ENCODE measurements around the gene GNAQ.

The GNAQ gene

DNA sequence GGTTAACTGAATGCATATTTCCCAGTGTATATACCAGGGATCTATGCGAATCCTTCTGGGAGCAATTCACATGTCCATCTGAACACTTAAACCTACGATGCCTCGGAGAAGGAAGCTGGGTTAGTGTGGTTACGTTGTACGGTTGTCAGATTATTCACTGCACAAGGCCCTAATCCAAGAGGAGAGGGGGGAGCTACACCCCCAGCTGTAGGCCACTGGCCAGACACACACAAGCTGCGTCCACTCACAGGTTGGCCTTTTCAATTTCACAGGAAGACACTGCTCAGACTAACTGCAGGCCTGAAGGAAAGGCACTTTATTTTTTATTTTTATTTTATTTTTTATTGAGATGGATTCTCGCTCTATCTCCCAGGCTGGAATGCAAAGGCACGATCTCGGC is 199.0 kb downstream of the GNAQ start:
- no peak overlapping the region for H3K4me3 ChIP-seq (ENCODE audit: low read length)
- TF ChIP-seq ZNF274 (IDR thresholded peaks at IDR 0.05; ENCODE audit: low read depth, low read length): no peak

DNA sequence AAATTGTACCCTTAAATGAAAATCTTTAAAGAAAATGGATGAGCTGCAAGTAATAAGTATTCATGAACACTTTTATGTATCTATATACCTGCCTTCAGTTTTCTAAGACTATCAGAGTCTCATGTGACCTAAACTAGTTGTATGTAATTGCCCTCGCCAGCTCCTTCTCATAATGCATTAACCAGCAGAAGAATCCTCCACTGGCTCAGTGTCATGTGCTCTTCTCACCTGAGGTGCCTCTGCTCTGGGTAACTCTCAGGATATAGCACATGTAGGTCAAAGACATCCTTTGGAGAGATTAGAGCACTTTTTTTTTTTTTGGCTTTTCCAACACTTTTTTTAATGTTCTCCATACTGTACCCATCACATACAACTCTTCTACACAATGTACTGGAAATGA is 199.8 kb downstream of the GNAQ start:
- no peak overlapping the region for H3K4me3 ChIP-seq (ENCODE audit: low read length)
- TF ChIP-seq ZNF274 (IDR thresholded peaks at IDR 0.05; ENCODE audit: low read depth, low read length): no peak

DNA sequence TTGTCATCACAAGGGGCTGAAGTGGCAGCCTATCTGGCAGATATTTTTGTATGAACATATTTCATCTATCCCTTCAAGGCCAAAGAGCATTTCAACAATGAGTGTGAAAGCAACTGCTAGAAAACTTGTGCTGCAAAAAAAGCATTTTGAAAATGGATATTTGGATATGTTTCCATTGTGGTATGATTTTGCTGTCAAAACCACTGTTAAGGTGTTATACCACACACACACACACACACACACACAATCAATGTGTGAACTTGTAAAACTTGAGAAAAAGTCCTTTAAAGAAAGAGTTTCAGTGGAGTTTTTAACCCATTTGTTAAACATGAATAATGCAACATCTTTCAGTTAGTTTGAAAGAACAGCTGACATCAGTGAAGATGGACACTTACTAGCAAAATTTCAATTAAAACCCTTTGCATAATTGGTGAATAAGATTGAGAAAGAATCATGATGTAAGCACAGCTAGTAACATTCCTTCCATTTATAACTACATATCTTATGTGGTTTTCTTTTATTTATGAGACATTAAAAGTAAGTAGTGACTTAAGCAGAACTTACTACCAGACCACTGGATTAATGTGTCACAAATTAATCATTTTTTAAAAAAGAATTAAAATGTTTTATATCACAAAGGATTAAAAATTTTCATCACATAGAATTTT is 200.9 kb downstream of the GNAQ start:
- TF ChIP-seq ZNF274 (IDR thresholded peaks at IDR 0.05; ENCODE audit: low read depth, low read length): no peak
- H3K4me3 ChIP-seq (ENCODE audit: low read length): no peak overlapping the region

DNA sequence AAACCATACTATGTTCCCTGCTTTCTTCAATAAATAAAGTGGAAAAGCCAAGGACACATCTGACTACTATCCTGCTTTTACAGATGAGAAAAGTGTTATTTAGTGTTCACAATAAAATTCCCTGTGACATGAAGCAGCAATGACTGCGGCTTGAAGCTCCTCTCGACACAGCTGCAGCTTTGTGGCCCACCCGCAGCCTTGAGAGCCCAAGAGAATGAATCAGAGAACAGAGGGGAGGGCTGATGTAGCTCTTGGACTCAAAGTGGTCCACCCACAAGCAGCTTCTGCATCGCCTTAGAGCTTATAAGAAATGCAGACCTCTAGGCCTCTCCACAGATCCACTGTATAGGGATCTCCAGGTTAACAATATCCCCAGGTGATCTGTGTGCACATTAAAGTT is 202.2 kb downstream of the GNAQ start:
- no peak for TF ChIP-seq ZNF274 (IDR thresholded peaks at IDR 0.05; ENCODE audit: low read depth, low read length)
- no peak overlapping the region for H3K4me3 ChIP-seq (ENCODE audit: low read length)

DNA sequence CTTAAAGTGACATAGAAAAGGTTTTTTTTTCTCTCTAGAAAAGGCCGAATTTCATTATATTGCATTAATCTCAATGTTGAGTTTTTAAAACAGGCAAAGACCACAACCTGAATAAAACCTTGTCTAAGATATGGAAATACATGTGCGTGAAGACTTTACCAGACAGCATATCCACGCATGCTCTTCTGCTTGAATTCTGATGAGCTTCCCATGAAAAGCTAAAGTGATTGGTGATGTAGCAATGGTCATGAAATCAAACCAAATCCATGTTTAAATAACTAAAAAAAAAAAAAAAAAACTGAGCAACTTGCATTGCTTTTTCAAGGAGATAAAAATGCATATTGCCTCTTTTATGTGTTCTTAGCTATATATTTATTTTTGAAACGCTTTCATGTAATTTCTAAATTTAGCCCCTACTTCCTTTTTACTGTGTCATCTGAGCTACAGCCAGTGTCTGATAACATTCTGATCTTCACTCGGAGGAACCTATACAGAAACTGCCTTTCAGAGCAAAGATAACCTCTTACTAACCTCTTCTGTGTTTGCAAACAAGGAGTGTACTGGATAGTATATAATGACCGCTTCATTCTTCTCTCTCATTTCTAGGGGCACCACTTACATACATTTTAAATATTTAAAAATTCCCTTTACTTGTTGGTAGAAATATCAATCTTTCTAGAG is 204.4 kb downstream of the GNAQ start:
- H3K4me3 ChIP-seq (ENCODE audit: low read length): no peak overlapping the region
- no peak for TF ChIP-seq ZNF274 (IDR thresholded peaks at IDR 0.05; ENCODE audit: low read depth, low read length)

DNA sequence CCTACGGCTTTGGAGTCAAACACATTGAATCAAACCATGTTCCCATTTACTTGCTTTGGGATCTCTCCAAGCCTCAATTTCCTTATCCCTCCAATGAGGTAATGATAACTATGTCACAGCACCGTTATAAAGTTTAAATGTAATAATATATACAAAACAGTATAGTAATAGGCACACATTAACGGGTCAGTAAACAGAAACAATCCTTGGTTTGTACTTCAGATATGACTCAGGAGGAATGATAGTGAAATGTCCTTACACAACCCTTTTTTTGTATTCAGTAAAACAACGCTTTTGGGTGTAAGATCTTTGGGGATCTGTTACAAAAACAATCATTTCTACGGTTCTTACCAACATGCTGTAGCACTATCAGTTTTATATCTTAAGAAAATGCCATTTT is 205.0 kb downstream of the GNAQ start:
- no peak for TF ChIP-seq ZNF274 (IDR thresholded peaks at IDR 0.05; ENCODE audit: low read depth, low read length)
- no peak overlapping the region for H3K4me3 ChIP-seq (ENCODE audit: low read length)

DNA sequence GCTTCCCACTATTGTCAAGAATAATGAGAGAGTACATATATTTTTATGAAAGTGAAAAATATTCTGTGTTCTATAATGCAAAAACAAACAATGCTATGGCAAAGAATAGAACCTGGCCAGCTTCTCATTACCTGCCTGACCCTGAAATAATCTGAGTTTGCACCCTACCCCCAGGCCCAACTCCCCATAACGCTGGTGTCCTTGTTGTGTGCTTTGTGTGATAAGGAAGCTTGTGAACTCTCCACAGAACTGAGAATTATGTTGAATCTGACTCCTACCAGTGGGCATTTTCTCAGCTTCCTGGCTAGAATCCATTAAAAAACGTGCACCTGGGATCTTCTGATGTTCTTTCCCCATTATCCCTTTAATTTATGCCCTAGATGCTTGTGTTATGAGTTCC is 205.5 kb downstream of the GNAQ start:
- H3K4me3 ChIP-seq (ENCODE audit: low read length): no peak overlapping the region
- TF ChIP-seq ZNF274 (IDR thresholded peaks at IDR 0.05; ENCODE audit: low read depth, low read length): no peak

DNA sequence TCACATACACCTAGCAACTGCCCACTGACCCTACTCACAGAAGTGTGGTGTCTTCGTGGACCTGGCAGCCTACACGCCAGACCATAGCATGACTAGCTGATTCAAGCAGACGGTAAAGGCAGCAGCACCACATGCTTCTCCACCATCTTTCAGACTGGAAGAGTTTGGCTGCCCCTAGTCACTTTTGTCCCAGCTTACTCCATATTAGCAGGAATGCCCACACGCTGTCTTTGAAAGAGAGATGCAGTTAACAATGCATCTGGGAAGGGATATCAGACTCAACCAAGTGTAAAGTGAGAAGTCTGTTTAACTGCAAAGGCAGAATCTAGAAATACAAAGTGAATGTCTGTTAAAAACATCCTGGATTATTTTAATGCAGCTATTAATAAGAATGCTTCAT is 206.2 kb downstream of the GNAQ start:
- H3K4me3 ChIP-seq (ENCODE audit: low read length): no peak overlapping the region
- no peak for TF ChIP-seq ZNF274 (IDR thresholded peaks at IDR 0.05; ENCODE audit: low read depth, low read length)

DNA sequence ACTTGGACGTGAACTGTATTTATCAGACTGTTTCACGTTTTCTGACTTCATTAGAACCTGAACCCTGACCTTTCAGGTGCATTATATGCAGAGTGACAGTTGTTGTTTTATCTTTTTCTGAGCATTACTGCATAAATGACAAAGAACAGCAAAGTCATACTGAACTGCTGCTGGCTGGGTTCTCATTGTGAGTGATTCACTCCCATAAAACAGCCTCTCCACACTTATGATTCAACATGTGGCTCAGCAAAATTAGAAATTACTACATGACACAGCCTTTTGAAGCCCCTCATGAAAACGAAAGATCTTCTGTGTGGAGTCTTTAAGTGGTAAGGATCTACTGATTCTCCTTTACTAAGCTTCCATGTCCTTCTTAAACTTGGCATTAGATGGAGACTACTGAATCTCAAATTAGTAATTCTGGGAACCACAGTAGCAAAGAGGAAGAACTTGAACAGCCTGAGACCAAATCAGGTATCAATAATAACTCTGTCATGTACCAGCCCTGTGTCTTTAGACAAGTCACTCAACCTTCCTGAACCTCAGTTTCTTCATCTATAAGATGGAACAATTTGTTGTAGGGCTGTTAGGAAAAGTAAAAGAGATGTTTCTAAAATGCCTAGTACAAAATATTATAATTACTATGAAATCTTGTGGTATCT is 211.2 kb downstream of the GNAQ start:
- no peak overlapping the region for H3K4me3 ChIP-seq (ENCODE audit: low read length)
- TF ChIP-seq ZNF274 (IDR thresholded peaks at IDR 0.05; ENCODE audit: low read depth, low read length): no peak

DNA sequence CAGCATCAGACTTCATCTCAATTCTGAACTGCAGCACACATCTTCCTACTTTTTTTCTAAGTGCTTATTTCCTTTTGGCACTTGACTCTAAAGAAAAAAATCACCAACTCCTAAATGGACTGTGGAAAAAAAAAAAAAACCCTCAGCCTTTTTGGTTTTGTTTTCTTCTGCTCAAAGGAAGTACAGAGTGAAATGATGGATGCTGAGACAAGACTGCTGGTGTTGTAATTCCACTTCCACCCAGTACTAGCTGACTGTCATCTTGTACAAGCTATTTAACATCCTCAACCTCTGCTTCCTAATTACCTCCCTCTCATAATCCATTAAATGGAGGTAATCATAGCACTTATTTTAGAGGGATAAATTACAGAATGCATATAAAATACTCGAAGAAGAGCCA is 212.0 kb downstream of the GNAQ start:
- TF ChIP-seq ZNF274 (IDR thresholded peaks at IDR 0.05; ENCODE audit: low read depth, low read length): no peak
- H3K4me3 ChIP-seq (ENCODE audit: low read length): no peak overlapping the region

DNA sequence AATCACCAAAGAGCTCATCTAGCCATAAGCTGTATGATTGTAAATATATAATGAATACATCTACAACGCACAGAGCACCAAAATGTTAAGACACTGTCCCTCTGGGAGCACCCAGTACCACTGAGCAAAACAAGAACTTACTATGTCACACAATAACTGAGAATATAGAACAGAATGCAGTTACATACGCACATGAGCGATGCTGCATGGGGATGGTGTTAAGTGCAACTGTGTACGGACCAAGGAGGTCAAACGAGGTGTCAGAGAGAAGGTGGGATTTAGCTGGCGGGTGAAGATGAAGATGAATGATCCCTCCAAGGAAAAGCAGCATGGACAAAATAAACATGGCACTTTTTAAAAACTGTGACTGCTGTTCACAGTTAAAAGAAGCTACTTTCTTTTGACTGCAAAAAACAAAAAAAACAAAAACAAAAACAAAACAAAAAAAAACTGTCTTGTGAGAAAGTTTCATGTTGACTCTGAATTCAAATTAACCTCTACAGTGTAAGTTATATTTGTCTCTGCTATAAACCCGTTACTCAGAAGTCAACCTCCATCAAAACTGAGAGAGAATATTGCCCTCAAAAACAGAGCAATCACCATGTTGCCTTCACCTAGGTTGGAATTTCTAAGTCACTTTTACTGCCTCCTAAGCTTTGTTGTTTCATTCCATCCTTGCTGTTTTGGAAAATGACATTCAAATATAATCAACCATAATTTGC is 213.9 kb downstream of the GNAQ start:
- no peak for TF ChIP-seq ZNF274 (IDR thresholded peaks at IDR 0.05; ENCODE audit: low read depth, low read length)
- no peak overlapping the region for H3K4me3 ChIP-seq (ENCODE audit: low read length)

DNA sequence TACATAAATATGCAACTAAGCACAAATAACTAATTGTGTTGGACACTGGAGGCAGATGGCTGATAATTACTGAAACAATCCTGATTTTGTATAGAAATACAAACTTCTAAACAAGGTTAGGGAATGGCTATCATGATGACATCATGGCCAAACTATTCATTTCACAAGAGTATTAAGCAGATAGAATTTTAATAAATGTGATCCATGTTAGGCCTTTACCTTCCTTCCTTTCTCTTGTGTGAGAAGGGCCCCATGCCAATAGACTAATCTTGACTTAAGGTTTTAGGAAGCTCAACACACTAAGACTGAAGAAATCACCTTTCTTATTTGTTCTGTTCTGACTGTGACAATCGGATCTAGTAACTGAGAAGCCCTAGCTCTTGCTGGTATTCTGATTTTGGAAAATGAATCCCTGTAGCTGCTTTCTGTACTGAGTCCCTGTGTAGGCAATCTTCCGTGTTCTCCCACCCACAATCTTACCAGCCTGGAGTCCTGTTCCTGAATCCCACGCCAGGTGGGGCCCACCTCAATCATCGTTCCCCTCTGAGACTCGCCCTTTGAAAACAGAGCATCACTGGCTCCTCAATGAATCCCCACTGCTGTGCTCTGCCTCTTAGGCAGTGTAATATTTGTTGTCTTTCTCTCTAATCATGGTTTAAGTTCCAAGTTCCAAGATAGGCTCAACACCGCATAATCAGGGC is 214.8 kb downstream of the GNAQ start:
- no peak for TF ChIP-seq ZNF274 (IDR thresholded peaks at IDR 0.05; ENCODE audit: low read depth, low read length)
- no peak overlapping the region for H3K4me3 ChIP-seq (ENCODE audit: low read length)

DNA sequence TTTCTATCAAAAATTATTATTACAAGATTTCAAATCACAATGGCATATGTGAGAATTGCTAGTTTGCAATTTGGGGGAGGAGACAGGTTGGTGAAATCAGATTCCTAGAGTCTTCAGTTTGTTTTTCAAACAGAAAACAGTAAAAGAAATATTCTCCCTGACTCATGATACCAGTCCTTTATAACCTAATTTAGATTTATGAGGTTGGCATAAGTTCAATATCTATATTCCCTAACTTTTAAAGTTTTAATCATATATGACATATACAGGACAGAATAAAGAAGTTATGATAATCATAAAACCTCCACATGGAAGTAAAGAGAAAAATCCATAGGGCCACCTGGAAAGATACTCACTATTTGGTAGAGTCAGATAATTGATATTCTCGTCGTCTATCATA is 216.4 kb downstream of the GNAQ start:
- no peak overlapping the region for H3K4me3 ChIP-seq (ENCODE audit: low read length)
- no peak for TF ChIP-seq ZNF274 (IDR thresholded peaks at IDR 0.05; ENCODE audit: low read depth, low read length)

DNA sequence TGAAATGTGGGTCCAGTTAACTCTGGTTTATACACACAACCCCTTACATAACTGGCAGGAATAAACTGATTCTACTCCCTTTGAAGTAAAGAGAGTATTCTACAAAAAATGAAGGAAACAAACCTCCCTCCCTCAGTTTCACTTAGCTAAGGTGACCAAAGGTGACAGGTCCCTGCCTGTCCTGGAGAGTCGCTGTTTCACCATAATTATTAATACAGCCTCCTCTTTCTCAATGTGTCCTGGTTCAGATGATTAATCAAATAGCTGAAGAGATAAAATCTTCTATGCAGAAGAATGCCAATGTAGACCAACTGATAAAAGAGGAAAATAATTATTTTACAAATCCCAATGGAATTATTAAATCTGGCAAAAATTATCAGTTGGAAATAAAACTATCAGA is 219.8 kb downstream of the GNAQ start:
- H3K4me3 ChIP-seq (ENCODE audit: low read length): no peak overlapping the region
- no peak for TF ChIP-seq ZNF274 (IDR thresholded peaks at IDR 0.05; ENCODE audit: low read depth, low read length)

All from GM08714 (cell line).